Measurements from ENCODE around the gene SSX4.
"Not testable (repeated sequence)": the region's sequence is repeated elsewhere in the genome, so short reads cannot be mapped to it uniquely, and the experiment has no call there.

The SSX4 gene, protein sequence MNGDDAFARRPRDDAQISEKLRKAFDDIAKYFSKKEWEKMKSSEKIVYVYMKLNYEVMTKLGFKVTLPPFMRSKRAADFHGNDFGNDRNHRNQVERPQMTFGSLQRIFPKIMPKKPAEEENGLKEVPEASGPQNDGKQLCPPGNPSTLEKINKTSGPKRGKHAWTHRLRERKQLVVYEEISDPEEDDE

DNA sequence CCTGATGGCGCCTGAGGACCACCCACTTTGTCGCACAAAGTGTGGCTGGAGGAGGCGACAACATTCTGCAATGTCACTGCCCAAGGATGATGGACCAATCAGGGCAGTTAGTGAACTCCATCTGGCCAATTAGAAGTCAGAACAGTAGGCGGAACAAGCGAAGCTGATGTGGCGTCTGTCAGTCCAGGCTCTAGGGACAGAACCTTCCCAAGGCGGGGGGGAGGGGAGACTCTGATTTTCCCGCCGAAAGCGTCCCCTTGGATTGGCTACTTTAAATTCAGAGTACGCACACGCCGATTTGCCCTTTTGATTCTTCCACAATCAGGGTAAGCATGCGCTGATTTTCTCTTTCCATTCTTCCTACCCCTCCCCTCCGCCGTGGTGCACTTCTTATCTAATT lies at the start of gene SSX4:
TSS of gene SSX4 (plus strand) at position 301 of the 400 bp plus-strand sequence. CDS start 515 bp downstream, outside the sequence.
- not testable (repeated sequence) for H3K4me3 ChIP-seq (ENCODE audit: low read depth, low read length); DNase-seq (ENCODE audit: low read depth)

DNA sequence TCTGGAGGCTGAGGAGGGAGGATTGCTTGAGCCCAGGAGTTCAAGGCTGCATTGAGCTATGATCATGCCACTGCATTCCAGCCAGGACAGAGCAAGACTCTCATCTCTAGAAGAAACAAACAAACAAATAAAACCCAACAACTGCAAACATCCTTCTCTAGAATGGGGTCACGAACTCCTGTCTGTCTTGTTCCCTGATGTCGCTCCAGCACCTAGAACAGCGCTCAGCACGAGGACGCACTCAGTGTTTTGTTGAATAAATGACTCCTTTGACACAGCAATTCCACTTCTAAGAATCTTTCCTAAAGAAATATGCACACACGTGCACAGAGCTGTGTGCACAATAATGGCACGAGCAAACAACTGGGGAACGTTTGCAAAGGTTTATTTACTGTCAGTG lies 37.3 kb upstream of the SSX4 start:
- not testable (repeated sequence) for H3K4me3 ChIP-seq (ENCODE audit: low read depth, low read length); DNase-seq (ENCODE audit: low read depth)

DNA sequence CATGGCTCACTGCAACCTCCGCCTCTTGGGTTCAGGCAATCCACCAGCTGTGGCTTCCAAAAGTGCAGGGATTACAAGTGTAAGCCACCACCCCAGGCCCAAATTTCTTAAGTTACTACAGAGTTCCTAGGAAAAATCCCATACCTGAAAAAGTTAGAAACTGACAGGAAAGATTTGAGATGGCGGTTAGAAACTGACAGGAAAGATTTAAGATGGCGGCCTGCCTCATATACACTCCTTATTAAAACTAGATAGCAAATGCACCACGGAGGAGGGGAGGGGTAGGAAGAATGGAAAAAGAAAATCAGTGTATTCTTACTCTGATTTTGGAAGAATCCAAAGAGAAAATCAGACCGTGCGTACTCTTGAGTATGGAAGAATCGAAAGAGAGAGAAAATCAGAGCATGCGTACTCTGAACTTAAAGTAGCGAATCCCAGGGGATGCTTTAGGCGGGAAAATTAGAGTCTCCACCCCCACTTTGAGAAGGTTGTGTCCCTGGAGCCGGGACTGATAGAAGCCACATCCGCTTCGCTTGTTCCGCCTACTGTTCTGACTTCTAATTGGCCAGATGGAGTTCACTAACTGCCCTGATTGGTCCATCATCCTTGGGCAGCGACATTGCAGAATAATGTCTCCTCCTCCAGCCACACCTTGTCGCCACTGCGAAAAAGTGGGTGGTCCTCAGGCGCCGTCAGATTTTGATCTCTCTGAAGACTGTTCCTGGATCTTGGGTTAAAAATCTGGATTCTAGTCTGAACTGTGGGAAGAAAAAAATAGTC lies 26.8 kb upstream of the SSX4 start, which contains the start of gene SSX3:
TSS of gene SSX3 (minus strand) at position 389 of the 780 bp plus-strand sequence. CDS start 1,454 bp downstream, outside the sequence.
- DNase-seq (ENCODE audit: low read depth); H3K4me3 ChIP-seq (ENCODE audit: low read depth, low read length): not testable (repeated sequence)

DNA sequence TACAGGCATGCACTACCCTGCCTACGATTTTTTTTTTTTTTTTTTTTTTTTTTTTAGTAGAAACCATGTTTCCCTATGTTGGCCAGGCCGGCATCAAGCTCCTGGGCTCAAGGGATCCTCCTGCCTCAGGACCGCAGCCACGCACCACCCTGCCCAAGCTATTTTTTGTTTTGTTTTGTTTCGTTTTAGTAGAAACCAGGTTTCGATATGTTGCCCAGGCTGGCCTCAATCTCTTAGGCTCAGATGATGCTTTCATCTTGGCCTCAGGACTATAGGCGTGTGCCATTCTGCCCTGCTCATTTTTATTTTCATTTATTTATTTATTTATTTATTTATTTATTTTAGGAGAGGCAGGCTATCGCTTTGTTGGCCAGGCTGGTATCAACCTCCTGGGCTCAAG lies 25.7 kb upstream of the SSX4 start:
- no peak overlapping the region for H3K4me3 ChIP-seq (ENCODE audit: low read depth, low read length)
- no peak for DNase-seq (ENCODE audit: low read depth)
- TF ChIP-seq, protein P1, sequence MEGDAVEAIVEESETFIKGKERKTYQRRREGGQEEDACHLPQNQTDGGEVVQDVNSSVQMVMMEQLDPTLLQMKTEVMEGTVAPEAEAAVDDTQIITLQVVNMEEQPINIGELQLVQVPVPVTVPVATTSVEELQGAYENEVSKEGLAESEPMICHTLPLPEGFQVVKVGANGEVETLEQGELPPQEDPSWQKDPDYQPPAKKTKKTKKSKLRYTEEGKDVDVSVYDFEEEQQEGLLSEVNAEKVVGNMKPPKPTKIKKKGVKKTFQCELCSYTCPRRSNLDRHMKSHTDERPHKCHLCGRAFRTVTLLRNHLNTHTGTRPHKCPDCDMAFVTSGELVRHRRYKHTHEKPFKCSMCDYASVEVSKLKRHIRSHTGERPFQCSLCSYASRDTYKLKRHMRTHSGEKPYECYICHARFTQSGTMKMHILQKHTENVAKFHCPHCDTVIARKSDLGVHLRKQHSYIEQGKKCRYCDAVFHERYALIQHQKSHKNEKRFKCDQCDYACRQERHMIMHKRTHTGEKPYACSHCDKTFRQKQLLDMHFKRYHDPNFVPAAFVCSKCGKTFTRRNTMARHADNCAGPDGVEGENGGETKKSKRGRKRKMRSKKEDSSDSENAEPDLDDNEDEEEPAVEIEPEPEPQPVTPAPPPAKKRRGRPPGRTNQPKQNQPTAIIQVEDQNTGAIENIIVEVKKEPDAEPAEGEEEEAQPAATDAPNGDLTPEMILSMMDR (conservative IDR thresholded peaks at IDR 0.05; ENCODE audit: low read depth, low read length), result no peak

DNA sequence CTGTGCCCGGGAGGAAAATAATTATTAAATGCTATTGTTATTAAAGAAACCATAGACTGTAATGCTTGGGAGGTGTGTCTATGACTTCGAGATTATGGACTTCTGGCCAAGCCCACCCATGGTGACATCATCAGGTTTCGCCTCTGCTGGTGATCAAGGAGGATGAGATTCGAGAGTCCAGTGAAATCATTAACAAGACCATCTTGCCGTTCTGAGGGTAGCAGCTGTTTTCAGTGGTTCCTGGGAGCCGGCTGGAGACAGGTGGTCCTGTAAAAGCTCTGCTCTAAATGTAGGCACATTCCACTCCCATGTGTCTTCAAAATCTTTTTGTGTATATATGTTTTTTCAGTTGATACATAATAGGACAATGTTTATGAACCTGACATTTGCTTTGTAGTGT lies 24.1 kb upstream of the SSX4 start:
- not testable (repeated sequence) for H3K4me3 ChIP-seq (ENCODE audit: low read depth, low read length); DNase-seq (ENCODE audit: low read depth)

DNA sequence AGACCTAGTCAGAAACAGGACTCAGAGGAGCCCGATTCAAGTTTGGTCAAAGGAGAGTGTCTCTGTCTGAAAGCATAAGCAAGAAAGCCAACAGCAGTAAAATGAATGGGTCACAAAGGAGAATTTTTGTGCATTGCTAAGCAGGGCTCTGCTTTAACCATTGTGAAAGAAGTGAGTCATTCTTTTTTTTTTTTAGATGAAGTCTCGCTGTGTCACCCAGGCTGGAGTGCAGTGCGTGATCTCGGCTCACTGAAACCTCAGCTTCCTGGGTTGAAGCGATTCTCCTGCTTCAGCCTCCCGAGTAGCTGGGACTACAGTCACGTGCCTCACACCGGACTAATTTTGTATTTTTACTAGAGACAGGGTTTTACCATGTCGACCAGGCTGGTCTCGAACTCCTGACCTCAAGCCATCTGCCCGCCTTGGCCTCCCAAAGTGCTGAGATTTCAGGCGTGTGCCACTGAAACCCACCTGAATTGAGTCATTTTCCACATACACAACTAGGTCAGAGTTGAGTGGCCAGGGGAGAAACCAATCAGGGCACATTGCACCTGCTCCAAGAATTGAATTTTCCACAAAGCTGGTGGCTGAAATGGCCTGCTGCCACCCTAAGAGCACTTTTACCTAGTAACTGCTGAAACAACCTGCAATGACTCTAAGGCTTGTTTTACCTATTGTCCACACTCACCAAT lies 15.5 kb upstream of the SSX4 start:
- not testable (repeated sequence) for DNase-seq (ENCODE audit: low read depth); H3K4me3 ChIP-seq (ENCODE audit: low read depth, low read length)

DNA sequence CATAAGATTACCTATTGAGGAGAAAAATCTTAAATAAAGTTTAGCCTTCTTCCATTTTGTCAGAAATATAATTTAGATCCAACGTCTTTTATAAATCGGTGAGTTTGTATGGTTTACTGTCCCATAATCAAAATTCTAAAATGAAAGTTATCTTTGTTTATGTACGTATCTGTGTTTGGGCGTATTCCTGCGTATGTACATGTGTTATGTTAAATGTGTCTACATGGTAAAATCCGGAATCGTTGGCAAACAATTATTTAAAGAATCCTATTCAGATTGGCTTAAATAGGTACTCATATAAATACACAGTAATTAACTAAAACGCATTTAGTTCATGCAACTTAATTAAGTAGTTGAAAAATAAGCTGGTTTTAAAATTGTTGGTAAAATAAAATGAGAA lies 12.9 kb upstream of the SSX4 start:
- not testable (repeated sequence) for H3K4me3 ChIP-seq (ENCODE audit: low read depth, low read length); DNase-seq (ENCODE audit: low read depth)

DNA sequence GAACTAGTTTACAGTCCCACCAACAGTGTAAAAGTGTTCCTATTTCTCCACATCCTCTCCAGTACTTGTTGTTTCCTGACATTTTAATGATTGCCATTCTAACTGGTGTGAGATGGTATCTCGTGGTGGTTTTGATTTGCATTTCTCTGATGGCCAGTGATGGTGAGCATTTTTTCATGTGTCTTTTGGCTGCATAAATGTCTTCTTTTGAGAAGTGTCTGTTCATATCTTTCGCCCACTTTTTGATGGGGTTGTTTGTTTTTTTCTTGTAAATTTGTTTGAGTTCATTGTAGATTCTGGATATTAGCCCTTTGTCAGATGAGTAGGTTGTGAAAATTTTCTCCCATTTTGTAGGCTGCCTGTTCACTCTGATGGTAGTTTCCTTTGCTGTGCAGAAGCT lies 13.6 kb downstream of the SSX4 start:
- not testable (repeated sequence) for DNase-seq (ENCODE audit: low read depth); H3K4me3 ChIP-seq (ENCODE audit: low read depth, low read length)

DNA sequence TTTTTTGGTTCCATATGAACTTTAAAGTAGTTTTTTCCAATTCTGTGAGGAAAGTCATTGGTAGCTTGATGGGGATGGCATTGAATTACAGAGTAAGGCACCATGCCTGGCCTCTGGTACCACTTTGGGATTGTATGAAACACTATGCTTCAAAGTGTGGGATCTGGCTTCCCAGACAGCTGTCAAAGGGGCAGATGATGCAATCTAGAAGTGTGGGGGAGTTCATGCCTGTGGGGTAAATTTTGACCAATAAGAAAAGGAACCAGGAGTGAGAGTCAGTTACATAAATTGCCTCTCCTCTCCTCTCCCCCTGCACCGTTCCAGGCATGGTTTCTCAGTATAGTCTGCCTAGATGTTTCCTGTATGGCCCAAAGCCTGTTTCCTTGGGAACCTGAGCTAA lies 14.5 kb downstream of the SSX4 start:
- H3K4me3 ChIP-seq (ENCODE audit: low read depth, low read length); DNase-seq (ENCODE audit: low read depth): not testable (repeated sequence)

DNA sequence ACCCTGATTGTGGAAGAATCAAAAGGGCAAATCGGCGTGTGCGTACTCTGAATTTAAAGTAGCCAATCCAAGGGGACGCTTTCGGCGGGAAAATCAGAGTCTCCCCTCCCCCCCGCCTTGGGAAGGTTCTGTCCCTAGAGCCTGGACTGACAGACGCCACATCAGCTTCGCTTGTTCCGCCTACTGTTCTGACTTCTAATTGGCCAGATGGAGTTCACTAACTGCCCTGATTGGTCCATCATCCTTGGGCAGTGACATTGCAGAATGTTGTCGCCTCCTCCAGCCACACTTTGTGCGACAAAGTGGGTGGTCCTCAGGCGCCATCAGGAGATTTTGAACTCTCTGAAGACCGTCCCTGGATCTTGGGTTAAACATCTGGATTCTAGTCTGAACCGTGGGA lies 28.5 kb downstream of the SSX4 start, which contains the start of gene SSX4B:
TSS of gene SSX4B (minus strand) at position 101 of the 400 bp plus-strand sequence. CDS start 588 bp downstream, outside the sequence.
- not testable (repeated sequence) for DNase-seq (ENCODE audit: low read depth); H3K4me3 ChIP-seq (ENCODE audit: low read depth, low read length)

DNA sequence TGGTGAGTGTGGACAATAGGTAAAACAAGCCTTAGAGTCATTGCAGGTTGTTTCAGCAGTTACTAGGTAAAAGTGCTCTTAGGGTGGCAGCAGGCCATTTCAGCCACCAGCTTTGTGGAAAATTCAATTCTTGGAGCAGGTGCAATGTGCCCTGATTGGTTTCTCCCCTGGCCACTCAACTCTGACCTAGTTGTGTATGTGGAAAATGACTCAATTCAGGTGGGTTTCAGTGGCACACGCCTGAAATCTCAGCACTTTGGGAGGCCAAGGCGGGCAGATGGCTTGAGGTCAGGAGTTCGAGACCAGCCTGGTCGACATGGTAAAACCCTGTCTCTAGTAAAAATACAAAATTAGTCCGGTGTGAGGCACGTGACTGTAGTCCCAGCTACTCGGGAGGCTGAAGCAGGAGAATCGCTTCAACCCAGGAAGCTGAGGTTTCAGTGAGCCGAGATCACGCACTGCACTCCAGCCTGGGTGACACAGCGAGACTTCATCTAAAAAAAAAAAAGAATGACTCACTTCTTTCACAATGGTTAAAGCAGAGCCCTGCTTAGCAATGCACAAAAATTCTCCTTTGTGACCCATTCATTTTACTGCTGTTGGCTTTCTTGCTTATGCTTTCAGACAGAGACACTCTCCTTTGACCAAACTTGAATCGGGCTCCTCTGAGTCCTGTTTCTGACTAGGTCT lies 43.8 kb downstream of the SSX4 start:
- H3K4me3 ChIP-seq (ENCODE audit: low read depth, low read length); DNase-seq (ENCODE audit: low read depth): not testable (repeated sequence)

DNA sequence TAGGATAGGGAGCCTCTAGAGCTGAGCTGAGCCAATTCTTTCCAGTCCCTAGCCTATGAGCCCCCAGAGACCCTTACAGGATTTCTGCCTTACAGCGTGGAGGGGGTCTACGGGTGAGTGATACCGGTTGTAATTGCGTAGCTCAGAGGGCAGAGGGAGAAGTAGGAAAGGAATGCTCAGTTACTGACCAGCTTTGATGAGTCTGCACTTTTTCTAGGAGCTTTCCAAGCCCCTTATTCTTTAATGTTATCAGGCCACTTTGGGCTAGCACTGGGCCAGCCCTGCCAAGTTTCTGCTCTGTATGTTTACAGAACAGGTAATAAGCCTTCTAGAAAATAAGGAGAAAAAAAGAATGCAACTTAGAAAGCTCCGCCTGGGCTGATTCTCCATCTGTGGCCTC lies 46.3 kb downstream of the SSX4 start:
- TF ChIP-seq, protein P1 (conservative IDR thresholded peaks at IDR 0.05; ENCODE audit: low read depth, low read length), result peak; percentile 5
- not testable (repeated sequence) for H3K4me3 ChIP-seq (ENCODE audit: low read depth, low read length); DNase-seq (ENCODE audit: low read depth)

DNA sequence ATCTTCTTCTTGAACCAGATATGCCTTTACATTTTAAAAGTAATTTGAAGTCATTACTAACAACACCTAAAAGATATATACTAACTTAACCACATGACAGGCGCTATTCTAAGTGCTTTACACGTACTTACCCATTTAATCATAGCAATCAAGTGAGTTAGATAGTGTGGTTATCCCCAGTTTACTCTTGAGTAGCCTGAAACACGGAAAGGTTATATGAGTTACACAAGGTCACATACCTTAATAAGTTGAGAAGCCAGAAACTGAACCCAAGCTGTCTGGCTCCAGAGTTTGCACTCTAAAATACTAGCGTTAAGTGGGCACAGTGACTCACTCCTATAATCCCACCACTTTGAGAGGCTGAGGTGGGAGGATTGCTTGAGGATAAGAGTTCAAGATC lies 46.8 kb downstream of the SSX4 start:
- DNase-seq (ENCODE audit: low read depth); H3K4me3 ChIP-seq (ENCODE audit: low read depth, low read length): not testable (repeated sequence)

DNA sequence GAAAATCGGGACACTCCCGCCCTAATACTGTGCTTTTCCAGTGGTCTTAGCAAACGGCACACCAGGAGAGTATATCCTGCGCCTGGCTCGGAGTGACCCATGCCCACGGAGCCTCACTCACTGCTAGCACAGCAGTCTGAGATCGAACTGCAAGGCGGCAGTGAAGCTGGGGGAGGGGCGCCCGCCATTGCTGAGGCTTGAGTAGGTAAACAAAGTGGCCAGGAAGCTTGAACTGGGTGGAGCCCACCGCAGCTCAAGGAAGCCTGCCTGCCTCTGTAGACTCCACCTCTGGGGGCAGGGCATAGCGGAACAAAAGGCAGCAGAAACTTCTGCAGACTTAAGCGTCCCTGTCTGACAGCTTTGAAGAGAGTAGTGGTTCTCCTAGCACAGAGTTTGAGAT lies 50.4 kb downstream of the SSX4 start:
- H3K4me3 ChIP-seq (ENCODE audit: low read depth, low read length); DNase-seq (ENCODE audit: low read depth): not testable (repeated sequence)

Data from choroid plexus epithelial cell (primary cell).